Measurements from ENCODE around the gene SPTLC1.
"Not testable (repeated sequence)": the region's sequence is repeated elsewhere in the genome, so short reads cannot be mapped to it uniquely, and the experiment has no call there.

Gene SPTLC1

DNA sequence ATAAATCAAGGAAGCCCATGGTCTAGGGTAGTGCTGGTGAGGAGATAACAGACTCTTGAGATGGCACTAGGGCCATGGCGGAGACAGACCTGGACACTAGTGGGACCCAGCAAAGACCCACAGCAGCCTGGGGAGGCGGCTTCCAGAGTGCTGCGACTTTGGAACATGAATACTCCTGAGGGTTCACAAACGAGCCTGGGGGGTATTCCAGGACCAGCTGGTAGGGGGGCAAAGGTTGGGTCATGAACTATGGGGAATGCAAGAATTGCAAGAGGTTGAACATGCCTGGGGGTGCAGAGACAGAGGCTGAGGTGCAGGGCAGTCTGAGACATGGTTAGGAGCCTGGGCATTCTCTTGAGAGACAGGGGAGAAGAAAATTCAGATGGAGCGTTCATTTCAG is 43.8 kb upstream of the SPTLC1 start:
- TF ChIP-seq MAX (IDR thresholded peaks at IDR 0.05; ENCODE audit: low read depth, low read length): no peak
- no peak for TF ChIP-seq MYC (IDR thresholded peaks at IDR 0.05; ENCODE audit: low read depth, low read length)
- TF ChIP-seq, protein P1, sequence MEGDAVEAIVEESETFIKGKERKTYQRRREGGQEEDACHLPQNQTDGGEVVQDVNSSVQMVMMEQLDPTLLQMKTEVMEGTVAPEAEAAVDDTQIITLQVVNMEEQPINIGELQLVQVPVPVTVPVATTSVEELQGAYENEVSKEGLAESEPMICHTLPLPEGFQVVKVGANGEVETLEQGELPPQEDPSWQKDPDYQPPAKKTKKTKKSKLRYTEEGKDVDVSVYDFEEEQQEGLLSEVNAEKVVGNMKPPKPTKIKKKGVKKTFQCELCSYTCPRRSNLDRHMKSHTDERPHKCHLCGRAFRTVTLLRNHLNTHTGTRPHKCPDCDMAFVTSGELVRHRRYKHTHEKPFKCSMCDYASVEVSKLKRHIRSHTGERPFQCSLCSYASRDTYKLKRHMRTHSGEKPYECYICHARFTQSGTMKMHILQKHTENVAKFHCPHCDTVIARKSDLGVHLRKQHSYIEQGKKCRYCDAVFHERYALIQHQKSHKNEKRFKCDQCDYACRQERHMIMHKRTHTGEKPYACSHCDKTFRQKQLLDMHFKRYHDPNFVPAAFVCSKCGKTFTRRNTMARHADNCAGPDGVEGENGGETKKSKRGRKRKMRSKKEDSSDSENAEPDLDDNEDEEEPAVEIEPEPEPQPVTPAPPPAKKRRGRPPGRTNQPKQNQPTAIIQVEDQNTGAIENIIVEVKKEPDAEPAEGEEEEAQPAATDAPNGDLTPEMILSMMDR (IDR thresholded peaks at IDR 0.05; ENCODE audit: low read depth, low read length): no peak
- TF ChIP-seq POLR2A (IDR thresholded peaks at IDR 0.05; ENCODE audit: extremely low read depth, insufficient read length): no peak
- DNase-seq (ENCODE audit: low read depth): no peak
- no peak overlapping the region for H3K4me3 ChIP-seq (ENCODE audit: low read depth, low read length)

GRCh38 chr9:92158097-92158601 is 42.9 kb upstream of the SPTLC1 start:
- H3K4me3 ChIP-seq (ENCODE audit: low read depth, low read length): no peak overlapping the region
- DNase-seq (ENCODE audit: low read depth): no peak
- TF ChIP-seq MYC (IDR thresholded peaks at IDR 0.05; ENCODE audit: low read depth, low read length) (no peak), POLR2A (IDR thresholded peaks at IDR 0.05; ENCODE audit: extremely low read depth, insufficient read length) (no peak), MAX (IDR thresholded peaks at IDR 0.05; ENCODE audit: low read depth, low read length) (no peak)
- TF ChIP-seq, protein P1 (IDR thresholded peaks at IDR 0.05; ENCODE audit: low read depth, low read length): no peak

DNA sequence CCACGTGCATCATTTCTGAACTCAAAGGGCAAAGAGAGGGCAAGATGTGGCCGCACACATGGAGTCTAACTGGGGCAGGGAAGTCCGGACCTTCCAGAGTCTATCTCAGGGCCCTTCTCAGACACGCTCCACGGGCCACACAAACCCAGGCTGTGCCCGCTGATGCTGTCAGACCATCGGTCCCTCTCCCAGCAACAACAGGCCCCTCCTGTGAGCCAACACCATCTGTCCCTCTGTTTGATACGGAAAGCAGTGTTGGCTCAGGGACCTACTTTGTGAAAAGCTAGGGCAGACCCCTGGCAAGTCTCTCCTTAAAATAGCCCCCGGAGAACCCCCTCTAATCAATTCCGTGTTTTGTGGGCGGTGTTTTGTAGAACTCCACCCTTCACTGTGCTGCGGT is 40.5 kb upstream of the SPTLC1 start:
- not testable (repeated sequence) for DNase-seq (ENCODE audit: low read depth); H3K4me3 ChIP-seq (ENCODE audit: low read depth, low read length)

- TF ChIP-seq MYC (IDR thresholded peaks at IDR 0.05; ENCODE audit: low read depth, low read length): no peak
- TF ChIP-seq MAX (IDR thresholded peaks at IDR 0.05; ENCODE audit: low read depth, low read length): no peak
- TF ChIP-seq POLR2A (IDR thresholded peaks at IDR 0.05; ENCODE audit: extremely low read depth, insufficient read length): no peak
- DNase-seq (ENCODE audit: low read depth): no peak
- H3K4me3 ChIP-seq (ENCODE audit: low read depth, low read length): no peak overlapping the region
Measured at GRCh38 chr9:92155221-92155620, 40.0 kb upstream of the SPTLC1 start.

DNA sequence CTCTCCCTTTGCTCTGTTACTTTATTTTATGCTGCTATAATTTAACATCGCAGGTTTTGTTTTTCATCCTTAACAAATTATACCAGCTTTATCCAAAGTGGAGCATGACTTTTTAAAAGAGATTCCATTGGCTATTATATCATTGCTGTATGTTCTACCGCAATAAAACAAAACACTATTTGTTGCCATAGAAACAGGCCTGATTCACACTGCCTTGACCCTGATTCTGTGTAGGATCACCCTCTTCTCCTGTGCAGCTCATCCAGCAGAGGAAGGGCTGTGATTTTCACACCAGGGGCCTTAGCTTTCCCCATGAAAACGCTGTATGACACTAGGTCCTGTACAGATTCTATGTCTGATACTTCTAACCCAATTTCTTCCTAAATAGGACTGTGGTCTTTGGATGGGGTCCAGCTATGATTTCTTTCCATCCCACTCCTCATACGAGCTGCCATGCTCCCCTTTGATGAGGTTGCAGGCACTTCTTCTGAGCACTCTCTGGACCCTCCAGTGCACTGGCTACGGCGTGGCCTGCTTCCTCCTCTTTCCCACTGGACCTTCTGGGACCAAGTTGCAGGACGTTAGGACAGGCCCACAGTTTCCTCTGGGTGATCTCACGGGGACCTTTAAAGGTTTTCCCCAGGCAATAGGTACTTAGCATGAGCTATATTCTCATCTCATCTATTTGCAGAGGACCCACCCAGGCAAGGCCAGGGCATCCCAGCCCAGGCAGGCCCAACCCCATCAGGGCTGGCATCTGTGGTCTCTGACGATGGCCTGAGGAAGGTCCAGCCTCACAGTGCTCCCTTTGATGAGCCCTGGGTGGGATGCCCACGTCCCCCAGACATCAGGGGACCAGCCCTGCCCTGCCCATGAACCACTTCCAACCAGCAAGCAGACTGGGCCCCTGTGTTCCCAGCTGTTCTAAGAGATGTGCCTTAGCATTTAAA is 38.5 kb upstream of the SPTLC1 start:
- not testable (repeated sequence) for H3K4me3 ChIP-seq (ENCODE audit: low read depth, low read length); DNase-seq (ENCODE audit: low read depth)

- TF ChIP-seq MYC (IDR thresholded peaks at IDR 0.05; ENCODE audit: low read depth, low read length) (no peak), MAX (IDR thresholded peaks at IDR 0.05; ENCODE audit: low read depth, low read length) (no peak), POLR2A (IDR thresholded peaks at IDR 0.05; ENCODE audit: extremely low read depth, insufficient read length) (no peak)
- TF ChIP-seq, protein P1 (IDR thresholded peaks at IDR 0.05; ENCODE audit: low read depth, low read length): no peak
- DNase-seq (ENCODE audit: low read depth): no peak
- no peak overlapping the region for H3K4me3 ChIP-seq (ENCODE audit: low read depth, low read length)
Measured at GRCh38 chr9:92151691-92152393, 36.6 kb upstream of the SPTLC1 start.

DNA sequence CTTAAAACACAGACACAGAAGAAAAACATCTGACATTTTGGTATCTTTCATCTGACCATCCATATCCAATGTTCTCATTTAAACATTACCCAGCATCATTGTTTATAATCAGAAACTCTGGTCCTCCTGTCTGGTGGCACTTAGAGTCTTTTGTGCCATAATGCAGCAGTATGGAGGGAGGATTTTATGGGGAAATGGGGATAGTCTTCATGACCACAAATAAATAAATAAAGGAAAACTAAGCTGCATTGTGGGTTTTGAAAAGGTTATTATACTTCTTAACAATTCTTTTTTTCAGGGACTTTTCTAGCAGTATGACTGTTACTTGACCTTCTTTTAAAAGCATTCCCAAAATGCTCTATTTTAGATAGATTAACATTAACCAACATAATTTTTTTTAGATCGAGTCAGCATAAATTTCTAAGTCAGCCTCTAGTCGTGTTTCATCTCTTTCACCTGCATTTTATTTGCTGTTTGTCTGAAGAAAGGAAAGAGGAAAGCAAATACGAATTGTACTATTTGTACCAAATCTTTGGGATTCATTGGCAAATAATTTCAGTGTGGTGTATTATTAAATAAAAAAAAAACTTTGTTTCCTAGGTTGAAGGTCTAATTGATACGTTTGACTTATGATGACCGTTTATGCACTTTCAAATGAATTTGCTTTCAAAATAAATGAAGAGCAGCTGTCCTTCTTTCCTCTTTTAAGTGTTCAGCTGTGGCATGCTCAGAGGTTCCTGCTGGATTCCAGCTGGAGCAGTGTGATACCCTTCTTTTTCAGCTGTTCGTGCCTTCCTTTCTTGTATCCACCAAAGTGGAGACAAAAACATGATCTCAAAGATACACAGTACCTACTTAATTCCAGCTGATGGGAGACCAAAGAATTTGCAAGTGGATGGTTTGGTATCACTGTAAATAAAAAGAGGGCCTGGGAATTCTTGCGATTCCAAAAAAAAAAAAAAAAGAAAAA is 35.6 kb upstream of the SPTLC1 start:
- H3K4me3 ChIP-seq (ENCODE audit: low read depth, low read length); DNase-seq (ENCODE audit: low read depth): not testable (repeated sequence)

Measured in NB4 (cell line).